ENCODE measurements around the gene GRIK4. TPM values are rescaled to one million over a fixed set of nuclear protein-coding genes. Genes with fewer than 3 reads are reported as not detected.
"Not testable (repeated sequence)": the region's sequence is repeated elsewhere in the genome, so short reads cannot be mapped to it uniquely, and the experiment has no call there.

GRIK4 gene
- total RNA-seq, 1 experiment from 2014 or later: not detected

DNA sequence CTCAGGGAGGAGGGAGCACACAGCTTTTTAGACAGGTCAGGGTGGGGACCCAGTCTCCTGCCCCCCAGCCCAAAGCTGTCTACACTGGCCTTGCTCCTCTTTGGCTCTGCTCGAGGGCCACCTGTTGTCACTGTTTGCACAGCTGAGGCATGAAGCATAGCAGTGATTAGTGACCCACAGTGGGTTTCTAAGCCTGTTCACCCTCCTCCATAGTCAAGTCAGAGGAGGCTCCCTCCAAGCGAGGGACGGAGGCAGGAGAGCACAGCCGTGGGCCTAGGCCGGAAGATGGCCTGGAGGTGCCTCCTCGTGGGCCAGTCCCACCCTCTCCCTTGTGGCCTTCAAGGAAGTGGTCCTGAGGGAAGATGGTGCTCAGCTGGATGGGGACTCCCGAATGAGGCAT is 241.1 kb downstream of the GRIK4 start:
- no peak for ATAC-seq
- TF ChIP-seq EZH2 (IDR thresholded peaks at IDR 0.05; ENCODE audit: low read length, unreplicated experiment): no peak
- TF ChIP-seq, protein P1, sequence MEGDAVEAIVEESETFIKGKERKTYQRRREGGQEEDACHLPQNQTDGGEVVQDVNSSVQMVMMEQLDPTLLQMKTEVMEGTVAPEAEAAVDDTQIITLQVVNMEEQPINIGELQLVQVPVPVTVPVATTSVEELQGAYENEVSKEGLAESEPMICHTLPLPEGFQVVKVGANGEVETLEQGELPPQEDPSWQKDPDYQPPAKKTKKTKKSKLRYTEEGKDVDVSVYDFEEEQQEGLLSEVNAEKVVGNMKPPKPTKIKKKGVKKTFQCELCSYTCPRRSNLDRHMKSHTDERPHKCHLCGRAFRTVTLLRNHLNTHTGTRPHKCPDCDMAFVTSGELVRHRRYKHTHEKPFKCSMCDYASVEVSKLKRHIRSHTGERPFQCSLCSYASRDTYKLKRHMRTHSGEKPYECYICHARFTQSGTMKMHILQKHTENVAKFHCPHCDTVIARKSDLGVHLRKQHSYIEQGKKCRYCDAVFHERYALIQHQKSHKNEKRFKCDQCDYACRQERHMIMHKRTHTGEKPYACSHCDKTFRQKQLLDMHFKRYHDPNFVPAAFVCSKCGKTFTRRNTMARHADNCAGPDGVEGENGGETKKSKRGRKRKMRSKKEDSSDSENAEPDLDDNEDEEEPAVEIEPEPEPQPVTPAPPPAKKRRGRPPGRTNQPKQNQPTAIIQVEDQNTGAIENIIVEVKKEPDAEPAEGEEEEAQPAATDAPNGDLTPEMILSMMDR (conservative IDR thresholded peaks at IDR 0.05; ENCODE audit: low read depth, low read length): no peak
- TF ChIP-seq EZH2phosphoT487 (IDR thresholded peaks at IDR 0.05; ENCODE audit: borderline replicate concordance, low read length): no peak

DNA sequence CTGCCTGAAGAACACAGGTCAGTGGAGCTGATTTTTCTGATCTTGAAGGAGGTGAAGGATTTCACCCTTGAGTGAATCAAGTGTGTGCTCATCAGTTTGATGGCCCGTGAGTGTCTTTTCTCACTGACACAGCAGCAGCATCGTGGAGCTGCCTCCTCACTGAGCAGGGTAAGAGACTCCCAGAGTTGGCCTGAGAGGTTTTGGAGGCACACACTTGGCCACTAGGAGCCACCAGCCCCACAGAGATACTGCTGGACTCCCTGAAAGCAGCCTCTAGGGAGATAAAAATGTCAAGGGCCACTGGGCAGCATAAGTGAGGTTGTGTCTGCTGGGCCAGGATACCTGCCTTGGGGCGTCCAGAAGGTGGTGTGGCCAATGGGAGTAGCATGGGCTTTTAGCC is 245.4 kb downstream of the GRIK4 start:
- peaks cover 24% of the 10 kb centered on the region; the same call in 1 of the 2 replicates for H3K27me3 ChIP-seq (ENCODE audit: low read length)
- H2AFZ ChIP-seq (ENCODE audit: low read length): no peak overlapping the region
- no peaks in the 10 kb centered on the region for H3K79me2 ChIP-seq (ENCODE audit: low read length)
- no TSS peak for BruUV-seq (replicated peaks)
- no peaks in the 10 kb centered on the region for H4K20me1 ChIP-seq (ENCODE audit: low read length)
- no peak overlapping the region for H3K4me3 ChIP-seq (ENCODE audit: low read length)
- H3F3A ChIP-seq (ENCODE audit: low read length, unreplicated experiment): no peaks in the 10 kb centered on the region
- peak; percentile 67 for ATAC-seq
- H3K27ac ChIP-seq (ENCODE audit: low read length): no peak overlapping the region
- no peaks in the 10 kb centered on the region for H3K4me1 ChIP-seq (ENCODE audit: insufficient read depth, low read length)
- H3K9ac ChIP-seq (ENCODE audit: low read length): no peak overlapping the region
- H3K36me3 ChIP-seq (ENCODE audit: low read depth, low read length): no peaks in the 10 kb centered on the region
- H3K9me3 ChIP-seq (ENCODE audit: low read length): no peaks in the 10 kb centered on the region
- ChIA-PET POLR2A (ENCODE audit: unreplicated experiment) (no interaction called here), CTCF (no interaction called here)
- intact Hi-C loops (cut with micrococcal nuclease): no loop called here
- TF ChIP-seq, protein P1 (conservative IDR thresholded peaks at IDR 0.05; ENCODE audit: low read depth, low read length): peak; percentile 31; the same call in 1 of the 2 replicates
- TF ChIP-seq EZH2 (IDR thresholded peaks at IDR 0.05; ENCODE audit: low read length, unreplicated experiment): no peak
- no peak overlapping the region for H3K4me2 ChIP-seq (ENCODE audit: low read length)
- peak; percentile 16 for DNase-seq
- no peaks in the 10 kb centered on the region for H3K9me2 ChIP-seq (replicated peaks; ENCODE audit: low read length)

More for the DNA sequence above, 241.1 kb downstream of the GRIK4 start:
- Histone ChIP-seq H4K20me1 (ENCODE audit: low read length) (no peaks in the 10 kb centered on the region), H3K36me3 (ENCODE audit: low read depth, low read length) (no peaks in the 10 kb centered on the region), H3K9me3 (ENCODE audit: low read length) (no peaks in the 10 kb centered on the region), H3K4me1 (ENCODE audit: insufficient read depth, low read length) (no peaks in the 10 kb centered on the region), H3K9ac (ENCODE audit: low read length) (no peak overlapping the region), H3F3A (ENCODE audit: low read length, unreplicated experiment) (no peaks in the 10 kb centered on the region), H3K27ac (ENCODE audit: low read length) (no peak overlapping the region), H3K4me2 (ENCODE audit: low read length) (no peak overlapping the region), H3K79me2 (ENCODE audit: low read length) (no peaks in the 10 kb centered on the region), H3K4me3 (ENCODE audit: low read length) (no peak overlapping the region), H2AFZ (ENCODE audit: low read length) (no peak overlapping the region), H3K27me3 (ENCODE audit: low read length) (peaks cover 62% of the 10 kb centered on the region), H3K9me2 (replicated peaks; ENCODE audit: low read length) (no peaks in the 10 kb centered on the region)
- no peak for DNase-seq
- BruUV-seq (replicated peaks): no TSS peak
- POLR2A ChIA-PET (ENCODE audit: unreplicated experiment): no interaction called here
- CTCF ChIA-PET: no interaction called here
- intact Hi-C loops (cut with micrococcal nuclease): no loop called here

DNA sequence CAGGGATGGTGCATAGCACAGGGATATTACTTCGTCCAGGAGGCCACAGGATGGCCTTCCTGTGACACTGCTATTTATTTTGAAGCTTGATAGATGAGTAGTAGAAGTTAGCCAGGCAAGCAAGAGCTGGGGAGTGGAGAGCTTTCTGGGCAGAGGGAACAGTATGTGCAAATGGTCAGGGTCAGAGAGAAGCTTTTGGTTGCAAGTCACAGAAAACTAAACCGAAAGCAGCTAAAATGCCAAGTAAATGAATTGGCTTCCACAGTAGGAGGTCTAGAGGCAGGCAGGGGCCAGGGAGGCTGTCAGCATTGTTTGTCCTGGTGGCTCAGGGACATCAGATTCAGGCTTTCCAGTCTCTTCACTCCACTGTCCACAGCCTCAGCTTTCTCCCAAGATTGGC is 247.5 kb downstream of the GRIK4 start:
- POLR2A ChIA-PET (ENCODE audit: unreplicated experiment): no interaction called here

DNA sequence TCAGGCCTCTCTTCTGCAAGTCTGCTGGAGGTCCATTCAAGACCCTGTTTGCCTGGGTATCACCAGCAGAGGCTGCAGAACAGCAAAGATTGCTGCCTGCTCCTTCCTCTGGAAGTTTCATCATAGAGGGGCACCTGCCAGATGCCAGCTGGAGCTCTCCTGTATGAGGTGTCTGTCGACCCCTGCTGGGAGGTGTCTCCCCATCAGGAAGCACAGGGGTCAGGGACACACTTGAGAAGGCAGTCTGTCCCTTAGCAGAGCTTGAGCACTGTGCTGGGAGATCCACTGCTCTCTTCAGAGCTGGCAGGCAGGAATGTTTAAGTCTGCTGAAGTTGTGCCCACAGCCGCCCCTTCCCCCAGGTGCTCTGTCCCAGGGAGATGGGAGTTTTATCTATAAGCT is 254.2 kb downstream of the GRIK4 start:
- H3K27ac ChIP-seq (ENCODE audit: low read length); H3K36me3 ChIP-seq (ENCODE audit: low read depth, low read length); H3F3A ChIP-seq (ENCODE audit: low read length, unreplicated experiment); H3K79me2 ChIP-seq (ENCODE audit: low read length); ATAC-seq; intact Hi-C loops (cut with micrococcal nuclease); CTCF ChIA-PET; H3K9me2 ChIP-seq (replicated peaks; ENCODE audit: low read length); H3K4me3 ChIP-seq (ENCODE audit: low read length); BruUV-seq (replicated peaks); H4K20me1 ChIP-seq (ENCODE audit: low read length); DNase-seq; H3K27me3 ChIP-seq (ENCODE audit: low read length); H3K4me1 ChIP-seq (ENCODE audit: insufficient read depth, low read length); H3K4me2 ChIP-seq (ENCODE audit: low read length); H3K9ac ChIP-seq (ENCODE audit: low read length); H2AFZ ChIP-seq (ENCODE audit: low read length): not testable (repeated sequence)
- POLR2A ChIA-PET (ENCODE audit: unreplicated experiment): interaction anchor here (0.6 kb wide), 1 partner anchor 81 kb away, joined by 5 read pairs; no protein-coding TSS in a partner anchor
- peaks cover 12% of the 10 kb centered on the region; the same call in 1 of the 2 replicates for H3K9me3 ChIP-seq (ENCODE audit: low read length)

More for the DNA sequence above, 247.5 kb downstream of the GRIK4 start:
- Histone ChIP-seq H3K79me2 (ENCODE audit: low read length) (no peaks in the 10 kb centered on the region), H3K27ac (ENCODE audit: low read length) (no peak overlapping the region), H3F3A (ENCODE audit: low read length, unreplicated experiment) (no peaks in the 10 kb centered on the region), H3K4me1 (ENCODE audit: insufficient read depth, low read length) (no peaks in the 10 kb centered on the region), H4K20me1 (ENCODE audit: low read length) (no peaks in the 10 kb centered on the region), H3K9me2 (replicated peaks; ENCODE audit: low read length) (no peaks in the 10 kb centered on the region), H3K4me2 (ENCODE audit: low read length) (no peak overlapping the region), H3K27me3 (ENCODE audit: low read length) (peaks cover 6% of the 10 kb centered on the region; the same call in 1 of the 2 replicates), H2AFZ (ENCODE audit: low read length) (no peak overlapping the region), H3K9me3 (ENCODE audit: low read length) (no peaks in the 10 kb centered on the region), H3K9ac (ENCODE audit: low read length) (no peak overlapping the region), H3K36me3 (ENCODE audit: low read depth, low read length) (no peaks in the 10 kb centered on the region), H3K4me3 (ENCODE audit: low read length) (no peak overlapping the region)
- intact Hi-C loops (cut with micrococcal nuclease): no loop called here
- no TSS peak for BruUV-seq (replicated peaks)
- ATAC-seq: no peak
- DNase-seq: no peak
- CTCF ChIA-PET: no interaction called here
- TF ChIP-seq, protein P1 (conservative IDR thresholded peaks at IDR 0.05; ENCODE audit: low read depth, low read length): no peak
- TF ChIP-seq EZH2 (IDR thresholded peaks at IDR 0.05; ENCODE audit: low read length, unreplicated experiment) (no peak), EZH2phosphoT487 (IDR thresholded peaks at IDR 0.05; ENCODE audit: borderline replicate concordance, low read length) (no peak)

Data from PC-3 (cell line).